Fibroblast of lung (primary cell): ENCODE data around the gene CDK9.

ENCODE experiments used
- EZH2 ChIP-seq: IDR thresholded peaks from 2 replicates; pipeline ENCODE4 v1.5.1; 2012; ENCODE audit warnings: low read length, control low read depth, mild to moderate bottlenecking; ENCODE audit errors: missing control alignments
- TF ChIP-seq, protein P1 (sequence below), 2 donors: IDR thresholded peaks in 1 of 2; conservative IDR thresholded peaks in 1 of 2; 1 replicate in 1 of 2; 2 replicates in 1 of 2; pipeline ENCODE4 v1.5.1; 2011 to 2012; ENCODE audit warnings: low read length in 2 of 2, control low read depth in 1 of 2, inconsistent platforms in 1 of 2, low read depth in 1 of 2, mild to moderate bottlenecking in 1 of 2

DNA sequence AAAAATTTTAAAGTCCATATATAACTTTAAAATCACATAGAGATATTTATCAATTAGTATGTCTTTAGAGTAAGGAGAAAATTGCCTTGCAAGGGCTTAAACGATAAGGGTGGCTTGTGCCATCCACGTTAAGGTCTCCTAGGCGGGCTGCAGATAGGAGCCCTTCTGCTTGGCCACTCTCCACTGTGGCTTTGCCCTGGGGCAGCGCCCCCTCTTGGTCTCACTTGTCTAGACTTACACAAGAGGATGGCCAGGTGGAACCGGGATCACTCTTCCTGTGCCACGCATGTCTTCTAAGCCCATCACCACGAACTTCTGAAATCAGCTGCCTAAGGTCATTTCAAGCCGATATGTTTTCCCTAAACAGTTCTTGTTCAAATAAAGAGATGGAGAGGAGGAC lies 19.8 kb downstream of the CDK9 start:
- TF ChIP-seq, protein P1, sequence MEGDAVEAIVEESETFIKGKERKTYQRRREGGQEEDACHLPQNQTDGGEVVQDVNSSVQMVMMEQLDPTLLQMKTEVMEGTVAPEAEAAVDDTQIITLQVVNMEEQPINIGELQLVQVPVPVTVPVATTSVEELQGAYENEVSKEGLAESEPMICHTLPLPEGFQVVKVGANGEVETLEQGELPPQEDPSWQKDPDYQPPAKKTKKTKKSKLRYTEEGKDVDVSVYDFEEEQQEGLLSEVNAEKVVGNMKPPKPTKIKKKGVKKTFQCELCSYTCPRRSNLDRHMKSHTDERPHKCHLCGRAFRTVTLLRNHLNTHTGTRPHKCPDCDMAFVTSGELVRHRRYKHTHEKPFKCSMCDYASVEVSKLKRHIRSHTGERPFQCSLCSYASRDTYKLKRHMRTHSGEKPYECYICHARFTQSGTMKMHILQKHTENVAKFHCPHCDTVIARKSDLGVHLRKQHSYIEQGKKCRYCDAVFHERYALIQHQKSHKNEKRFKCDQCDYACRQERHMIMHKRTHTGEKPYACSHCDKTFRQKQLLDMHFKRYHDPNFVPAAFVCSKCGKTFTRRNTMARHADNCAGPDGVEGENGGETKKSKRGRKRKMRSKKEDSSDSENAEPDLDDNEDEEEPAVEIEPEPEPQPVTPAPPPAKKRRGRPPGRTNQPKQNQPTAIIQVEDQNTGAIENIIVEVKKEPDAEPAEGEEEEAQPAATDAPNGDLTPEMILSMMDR (conservative IDR thresholded peaks at IDR 0.05 in 1 of 2, IDR thresholded peaks at IDR 0.05 in 1 of 2; ENCODE audit: low read depth in 1 of 2, low read length in 2 of 2): peak; percentile 27 to 51
- no peak for TF ChIP-seq EZH2
